NCI-H345 (cell line): Measurements from ENCODE around the gene SLC36A4.
"Not testable (repeated sequence)": the region's sequence is repeated elsewhere in the genome, so short reads cannot be mapped to it uniquely, and the experiment has no call there.

Experiments used
- DNase-seq: peaks from one replicate; lab custom pipeline; 2025; lab: John Stamatoyannopoulos, UW

Gene SLC36A4

GRCh38 chr11:93197380-93198214 is at the start of gene SLC36A4:
Gene SLC36A4 (minus strand): TSS chr11:93197991. CDS start chr11:93197832, 159 bp downstream.
- peak; percentile 95 for DNase-seq

- DNase-seq = not testable (repeated sequence)
Observed at GRCh38 chr11:93246790-93247189, 49.0 kb upstream of the SLC36A4 start.

DNA sequence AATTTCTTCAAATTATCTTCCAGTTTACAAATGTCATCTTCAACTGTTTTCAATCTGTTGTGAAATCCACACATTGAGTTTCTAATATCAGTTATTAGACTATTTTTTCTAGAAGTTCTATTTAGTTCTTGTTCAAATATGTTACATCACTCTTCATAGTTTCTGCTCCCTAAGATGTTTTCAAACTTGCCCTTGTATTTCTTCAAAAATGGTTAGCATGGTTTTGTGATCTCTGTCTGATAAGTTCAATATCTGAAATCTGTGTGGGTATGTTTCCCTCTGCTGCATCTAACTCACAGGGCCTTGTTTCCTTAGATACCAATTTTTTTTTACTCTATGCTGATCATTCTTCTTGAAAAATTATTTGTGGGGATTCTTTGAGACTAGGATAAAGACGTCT is 46.2 kb upstream of the SLC36A4 start:
- DNase-seq = no peak

- no peak for DNase-seq
Observed at GRCh38 chr11:93239966-93240365, 42.2 kb upstream of the SLC36A4 start.

GRCh38 chr11:93238956-93239355 is 41.2 kb upstream of the SLC36A4 start:
- DNase-seq = no peak

DNA sequence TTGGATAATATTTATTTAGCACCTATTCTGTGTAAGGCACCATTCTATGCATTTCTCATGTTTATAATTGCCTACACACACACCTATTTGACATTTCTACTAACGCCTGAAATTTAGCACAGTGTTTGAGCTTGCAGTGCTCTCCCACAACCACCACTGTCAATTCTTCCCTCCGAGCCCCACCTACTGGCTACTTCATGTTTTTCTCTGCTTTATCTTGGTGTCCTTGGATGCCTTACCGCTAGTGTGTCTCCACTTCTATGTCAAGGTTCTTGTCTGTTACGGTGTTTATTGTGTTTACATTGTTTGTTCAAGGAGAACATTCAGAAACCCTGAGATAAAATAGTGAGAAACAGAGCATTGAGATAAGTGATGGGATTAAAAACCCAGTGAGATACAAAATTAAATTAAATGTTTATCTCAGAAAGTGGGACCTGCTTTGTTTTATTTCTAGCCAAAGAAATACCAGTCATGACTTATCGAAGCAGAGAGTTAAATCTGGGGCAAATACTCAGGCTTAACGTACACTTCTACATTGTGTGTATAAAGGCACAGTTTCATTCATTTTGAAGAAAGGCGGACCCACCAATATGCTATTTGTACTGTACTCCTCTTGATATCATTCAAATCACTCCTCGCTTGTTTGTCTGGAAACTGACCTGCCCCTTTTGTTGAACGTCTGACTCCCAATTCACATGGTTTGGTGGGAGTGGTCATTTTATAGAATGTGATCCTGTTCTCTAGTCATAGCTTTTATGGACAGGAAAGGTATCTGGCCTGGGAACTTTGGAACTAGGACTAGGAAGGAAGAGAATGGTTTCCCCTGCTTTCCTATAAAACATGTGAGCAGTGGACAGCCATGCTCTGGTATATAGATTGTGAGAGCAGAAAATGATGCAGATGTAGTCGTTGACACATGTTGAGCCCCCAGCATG is 39.2 kb upstream of the SLC36A4 start:
- DNase-seq = peak; percentile 4

GRCh38 chr11:93234602-93235207 is 36.9 kb upstream of the SLC36A4 start:
- DNase-seq = peak; percentile 88

DNA sequence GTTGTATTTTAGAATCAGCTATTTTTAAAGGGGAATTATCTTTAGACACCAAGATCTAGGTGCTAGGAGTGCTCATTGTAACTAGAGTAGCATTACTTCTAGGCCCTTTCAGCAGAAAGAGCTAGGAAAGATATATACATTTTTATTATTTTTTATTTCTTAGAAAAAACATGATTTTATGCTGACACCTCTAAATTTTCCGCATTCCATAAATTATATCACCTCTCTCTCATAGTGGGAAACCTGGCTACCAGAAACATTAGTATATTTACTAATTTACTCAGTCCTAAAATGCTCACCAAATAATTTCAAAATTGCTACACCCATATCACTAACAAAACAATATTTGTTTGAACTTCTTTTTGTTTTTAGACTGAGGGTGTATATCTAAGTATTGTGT is 32.1 kb upstream of the SLC36A4 start:
- no peak for DNase-seq

GRCh38 chr11:93225662-93226061 is 27.9 kb upstream of the SLC36A4 start:
- peak; percentile 68 for DNase-seq

DNA sequence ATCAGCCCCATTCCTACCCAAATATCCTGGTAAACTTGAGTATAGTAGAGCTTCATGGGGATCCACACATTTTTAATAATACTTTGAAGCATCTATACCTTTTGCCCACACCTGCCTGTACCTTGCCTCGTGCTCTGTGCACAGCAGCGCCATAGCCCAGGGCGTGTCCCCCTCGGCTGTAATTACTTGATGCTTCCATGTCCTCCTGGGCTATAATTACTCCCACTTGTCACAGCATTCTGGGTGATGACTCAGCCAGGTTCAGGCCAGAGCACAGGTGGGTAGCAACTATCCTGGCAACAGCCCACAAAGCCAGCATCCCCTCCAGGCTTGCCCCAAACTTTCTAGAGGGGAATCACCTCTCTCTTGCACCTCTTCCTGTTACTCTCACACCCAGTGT is 23.7 kb upstream of the SLC36A4 start:
- peak; percentile 95 for DNase-seq

GRCh38 chr11:93220078-93220477 is 22.3 kb upstream of the SLC36A4 start:
- DNase-seq = no peak

DNA sequence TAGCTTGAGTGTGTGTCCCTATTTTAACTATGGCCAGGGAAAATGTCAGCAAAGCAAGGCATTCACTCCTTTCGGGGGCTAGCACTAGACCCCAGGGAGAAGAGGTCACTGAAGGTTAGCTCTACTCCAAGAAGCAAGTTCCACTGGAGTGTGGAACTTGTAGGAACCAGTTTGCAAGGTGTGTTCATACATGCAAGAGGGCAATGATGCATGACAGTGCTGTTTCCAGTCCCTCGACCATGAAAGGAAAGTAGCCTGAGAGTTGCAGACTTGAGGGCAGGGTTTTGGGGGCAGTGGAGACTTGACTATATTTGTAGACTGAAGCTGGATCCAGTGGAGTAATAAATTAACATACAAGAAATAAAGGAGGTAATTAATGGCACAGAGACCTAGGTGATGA is 21.6 kb upstream of the SLC36A4 start:
- DNase-seq = peak; percentile 79

DNA sequence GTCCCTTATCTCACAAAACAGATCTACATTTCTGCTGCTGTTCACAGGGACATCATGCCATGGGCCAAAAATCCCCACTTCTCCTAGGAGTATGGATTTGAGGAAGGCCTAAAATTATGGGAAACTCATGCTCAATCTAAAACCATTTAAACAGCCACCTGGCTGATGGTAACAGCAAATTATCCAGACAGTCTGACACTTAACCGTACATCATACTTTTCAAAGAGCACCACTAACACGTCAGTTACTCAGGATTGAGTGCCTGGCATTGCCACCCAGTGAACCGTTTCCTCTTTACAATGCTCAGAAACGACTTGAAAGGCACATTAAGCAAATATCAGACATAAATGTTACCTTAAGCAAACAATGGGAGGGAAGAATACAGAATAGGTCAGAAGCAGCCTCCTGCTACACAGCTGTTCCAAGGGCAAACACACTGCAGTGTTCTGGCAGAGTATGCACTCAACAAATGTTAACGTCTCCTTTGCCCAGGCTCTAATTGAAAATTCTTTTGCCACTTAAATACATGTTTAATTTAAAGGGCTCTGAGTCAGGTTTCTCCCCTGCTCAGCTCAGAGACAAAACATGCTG is 18.8 kb upstream of the SLC36A4 start:
- peak; percentile 99 for DNase-seq

DNA sequence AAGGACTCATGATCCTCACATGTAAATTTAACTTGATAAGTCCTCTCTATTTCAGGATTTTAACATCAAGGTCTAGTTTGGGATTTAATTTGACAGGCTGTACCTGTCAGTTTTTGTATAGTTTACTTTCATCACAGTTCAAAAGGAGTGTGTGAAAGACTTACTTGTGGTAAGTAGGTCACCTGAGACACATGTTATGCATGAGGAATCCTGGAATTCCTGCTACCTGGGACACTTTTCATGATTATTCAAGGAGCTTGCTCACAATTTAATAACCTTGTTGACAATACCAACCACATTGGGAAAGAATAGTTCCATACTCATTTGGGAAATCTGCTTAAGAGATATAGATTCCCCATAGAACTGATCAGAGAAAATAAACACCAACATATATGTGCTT is 15.8 kb upstream of the SLC36A4 start:
- no peak for DNase-seq

- no peak for DNase-seq
Observed at GRCh38 chr11:93212094-93212493, 14.3 kb upstream of the SLC36A4 start.

DNA sequence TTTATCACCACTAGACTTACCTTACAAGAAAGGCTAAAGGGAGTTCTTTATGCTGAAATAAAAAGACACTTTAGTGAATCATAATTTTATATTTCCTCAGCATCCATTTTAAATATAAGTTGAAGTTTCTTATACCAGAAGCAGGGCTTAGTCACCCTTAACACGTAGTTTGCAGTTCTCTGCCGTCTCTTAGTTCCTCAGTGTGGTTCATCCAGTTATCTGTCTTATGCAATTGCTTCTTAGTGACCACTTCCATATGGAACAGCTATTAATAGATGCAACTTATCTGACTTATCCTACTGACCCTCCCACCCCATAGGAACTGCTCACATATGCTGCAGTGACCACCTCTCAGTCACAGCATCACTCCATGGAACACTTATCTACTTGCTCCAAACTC is 11.7 kb upstream of the SLC36A4 start:
- DNase-seq = no peak

DNA sequence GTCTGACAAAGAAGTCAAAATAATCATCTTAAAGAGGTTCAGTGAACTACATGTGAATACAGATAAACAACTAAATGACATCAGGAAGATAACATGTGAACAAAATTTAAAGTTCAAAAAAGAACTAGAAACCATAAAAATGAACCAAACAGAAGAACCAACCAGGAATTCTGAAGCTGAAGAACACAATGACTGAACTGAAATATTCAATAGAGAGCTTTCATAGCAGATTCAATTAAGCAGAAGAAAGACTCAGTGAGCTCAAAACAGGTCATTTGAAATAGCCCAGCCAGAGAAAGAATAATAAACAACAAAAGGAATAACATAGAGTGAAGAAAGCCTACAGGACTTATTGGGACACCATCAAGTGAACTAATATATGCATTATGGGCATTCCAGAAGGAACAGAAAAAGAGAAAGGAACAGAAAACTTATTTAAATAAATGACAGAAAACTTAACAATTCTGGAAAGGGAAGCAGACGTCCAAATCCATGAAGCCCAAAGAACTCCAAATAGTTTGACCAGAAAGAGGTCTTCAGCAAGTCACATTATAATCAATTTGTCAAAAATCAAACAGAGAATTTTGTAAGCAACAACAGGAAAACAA is 11.0 kb upstream of the SLC36A4 start:
- no peak for DNase-seq

- no peak for DNase-seq
Observed at GRCh38 chr11:93199616-93200015, 1.8 kb upstream of the SLC36A4 start.

DNA sequence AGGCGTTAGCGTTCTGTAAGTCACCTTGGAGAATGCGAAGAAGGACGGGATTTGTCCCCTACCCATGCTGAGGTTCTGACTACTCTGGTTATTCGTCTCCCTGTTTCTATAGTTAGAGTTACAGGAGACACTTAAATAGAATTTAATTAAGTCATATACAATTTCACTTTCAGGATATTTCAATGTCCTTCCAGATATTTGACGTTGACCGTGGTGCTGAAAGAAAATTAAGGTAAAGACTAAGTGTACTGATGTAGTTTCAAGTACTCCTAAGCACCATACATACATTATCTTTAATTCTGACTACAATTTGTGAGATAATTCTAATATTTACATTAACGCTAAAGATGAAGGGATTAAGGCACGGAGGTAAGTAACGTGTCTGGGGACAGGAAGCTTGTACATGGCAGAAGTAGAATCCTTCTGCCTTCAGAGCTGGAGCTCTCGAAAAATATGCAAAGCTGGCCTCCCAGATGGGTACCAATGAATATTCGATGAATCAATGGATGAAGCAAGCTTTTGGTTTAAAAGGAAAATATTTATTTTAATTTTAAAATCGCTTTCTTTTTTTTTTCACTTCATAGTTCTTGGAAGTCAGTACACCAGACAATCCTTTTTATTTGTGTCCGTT is 539 bp upstream of the SLC36A4 start:
- peak; percentile 9 for DNase-seq

DNA sequence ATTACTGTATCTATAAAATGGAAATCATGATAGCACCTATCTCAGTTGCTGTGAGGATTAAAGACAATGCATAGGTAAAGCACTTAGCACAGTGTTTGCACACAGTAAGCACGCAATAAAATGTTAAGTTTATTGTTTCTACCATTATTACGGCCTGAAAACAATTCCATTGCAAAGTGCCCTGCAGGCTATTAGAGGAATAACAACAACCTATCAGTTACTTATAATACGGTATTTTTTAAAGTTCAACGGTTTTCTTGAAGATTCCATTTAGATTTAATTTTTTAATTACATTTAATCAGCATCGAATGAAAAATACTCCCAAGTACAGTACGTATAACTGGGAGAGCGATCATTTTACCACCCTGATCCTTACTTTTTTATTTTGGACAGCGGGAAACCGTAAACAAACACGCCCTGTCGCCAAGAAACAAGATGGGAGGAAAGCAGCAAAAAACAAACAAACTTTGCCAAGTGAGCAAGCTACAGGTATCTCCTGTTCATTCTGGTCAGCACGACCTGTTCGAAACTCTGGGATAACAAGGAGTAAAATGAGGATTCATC is 893 bp downstream of the SLC36A4 start:
- no peak for DNase-seq
